Stimulated activated naive CD8-positive, alpha-beta T cell treated with anti-CD3 and anti-CD28 coated beads, Interleukin-15, Interleukin-2, amounts not matched to agents 100 ng/mL and 50 ng/mL, for 24 hours (primary cell): Measurements from ENCODE around the gene CGREF1.

Experiments
- H3K27ac Mint-ChIP-seq: one replicate; pipeline ENCODE4 v1.8.0; 2021; ENCODE audit warnings: mild to moderate bottlenecking, mixed read lengths
- H3K27me3 Mint-ChIP-seq: one replicate; pipeline ENCODE4 v1.8.0; 2021; ENCODE audit warnings: mixed read lengths
- H3K36me3 Mint-ChIP-seq: one replicate; pipeline ENCODE4 v1.8.0; 2021; ENCODE audit warnings: low read depth, mixed read lengths
- H3K4me1 Mint-ChIP-seq: one replicate; pipeline ENCODE4 v1.8.0; 2021; ENCODE audit warnings: low read depth, mixed read lengths
- H3K4me3 Mint-ChIP-seq: one replicate; pipeline ENCODE4 v1.8.0; 2021; ENCODE audit warnings: mild to moderate bottlenecking, mixed read lengths
- H3K9me3 Mint-ChIP-seq: one replicate; pipeline ENCODE4 v1.8.0; 2021; ENCODE audit warnings: mixed read lengths

The CGREF1 gene

GRCh38 chr2:27108221-27108620 lies 10.7 kb downstream of the CGREF1 start:
- no peaks in the 10 kb centered on the region for H3K9me3 Mint-ChIP-seq
- no peaks in the 10 kb centered on the region for H3K36me3 Mint-ChIP-seq
- H3K4me1 Mint-ChIP-seq: no peaks in the 10 kb centered on the region
- H3K27ac Mint-ChIP-seq: no peak overlapping the region
- H3K4me3 Mint-ChIP-seq: no peak overlapping the region
- H3K27me3 Mint-ChIP-seq: peaks cover 3% of the 10 kb centered on the region

GRCh38 chr2:27105981-27106380 lies 12.9 kb downstream of the CGREF1 start:
- no peak overlapping the region for H3K4me3 Mint-ChIP-seq
- H3K4me1 Mint-ChIP-seq: no peaks in the 10 kb centered on the region
- H3K36me3 Mint-ChIP-seq: no peaks in the 10 kb centered on the region
- H3K27ac Mint-ChIP-seq: no peak overlapping the region
- peaks cover 3% of the 10 kb centered on the region for H3K27me3 Mint-ChIP-seq
- H3K9me3 Mint-ChIP-seq: no peaks in the 10 kb centered on the region

GRCh38 chr2:27102329-27102728 lies 16.6 kb downstream of the CGREF1 start:
- Mint-ChIP-seq H3K4me3 (no peak overlapping the region), H3K9me3 (no peaks in the 10 kb centered on the region), H3K4me1 (no peaks in the 10 kb centered on the region), H3K27ac (no peak overlapping the region), H3K27me3 (peaks cover 3% of the 10 kb centered on the region), H3K36me3 (no peaks in the 10 kb centered on the region)

- Mint-ChIP-seq H3K27ac (no peak overlapping the region), H3K9me3 (no peaks in the 10 kb centered on the region), H3K4me1 (peaks cover 10% of the 10 kb centered on the region), H3K27me3 (no peaks in the 10 kb centered on the region), H3K4me3 (no peak overlapping the region), H3K36me3 (no peaks in the 10 kb centered on the region)
Measured at GRCh38 chr2:27100036-27100435, 18.9 kb downstream of the CGREF1 start.

GRCh38 chr2:27099334-27099955 lies 19.5 kb downstream of the CGREF1 start:
- Mint-ChIP-seq H3K27ac (no peak overlapping the region), H3K4me3 (no peak overlapping the region), H3K27me3 (no peaks in the 10 kb centered on the region), H3K36me3 (no peaks in the 10 kb centered on the region), H3K4me1 (peaks cover 10% of the 10 kb centered on the region), H3K9me3 (no peaks in the 10 kb centered on the region)

- no peaks in the 10 kb centered on the region for H3K27me3 Mint-ChIP-seq
- H3K4me3 Mint-ChIP-seq: no peak overlapping the region
- H3K9me3 Mint-ChIP-seq: no peaks in the 10 kb centered on the region
- no peaks in the 10 kb centered on the region for H3K36me3 Mint-ChIP-seq
- peaks cover 10% of the 10 kb centered on the region for H3K4me1 Mint-ChIP-seq
- no peak overlapping the region for H3K27ac Mint-ChIP-seq
Measured at GRCh38 chr2:27097341-27097740, 21.6 kb downstream of the CGREF1 start.

- Mint-ChIP-seq H3K27ac (peak overlapping the region; percentile 0), H3K27me3 (no peaks in the 10 kb centered on the region), H3K4me3 (no peak overlapping the region), H3K9me3 (no peaks in the 10 kb centered on the region), H3K4me1 (peaks cover 10% of the 10 kb centered on the region), H3K36me3 (no peaks in the 10 kb centered on the region)
Measured at GRCh38 chr2:27096748-27097297, 22.1 kb downstream of the CGREF1 start.

- Mint-ChIP-seq H3K9me3 (no peaks in the 10 kb centered on the region), H3K36me3 (no peaks in the 10 kb centered on the region), H3K27ac (no peak overlapping the region), H3K4me1 (peaks cover 10% of the 10 kb centered on the region), H3K4me3 (peak overlapping the region; percentile 37), H3K27me3 (no peaks in the 10 kb centered on the region)
Measured at GRCh38 chr2:27095745-27096651, 22.9 kb downstream of the CGREF1 start.

- H3K9me3 Mint-ChIP-seq: no peaks in the 10 kb centered on the region
- H3K4me1 Mint-ChIP-seq: peaks cover 10% of the 10 kb centered on the region
- no peak overlapping the region for H3K4me3 Mint-ChIP-seq
- H3K27me3 Mint-ChIP-seq: no peaks in the 10 kb centered on the region
- H3K36me3 Mint-ChIP-seq: no peaks in the 10 kb centered on the region
- no peak overlapping the region for H3K27ac Mint-ChIP-seq
Measured at GRCh38 chr2:27095427-27095744, 23.5 kb downstream of the CGREF1 start.

GRCh38 chr2:27094353-27094984 lies 24.5 kb downstream of the CGREF1 start:
- no peak overlapping the region for H3K4me3 Mint-ChIP-seq
- H3K36me3 Mint-ChIP-seq: no peaks in the 10 kb centered on the region
- H3K27me3 Mint-ChIP-seq: no peaks in the 10 kb centered on the region
- peaks cover 10% of the 10 kb centered on the region for H3K4me1 Mint-ChIP-seq
- H3K9me3 Mint-ChIP-seq: no peaks in the 10 kb centered on the region
- H3K27ac Mint-ChIP-seq: no peak overlapping the region

GRCh38 chr2:27093430-27094352 lies 25.2 kb downstream of the CGREF1 start:
- Mint-ChIP-seq H3K9me3 (no peaks in the 10 kb centered on the region), H3K27ac (no peak overlapping the region), H3K36me3 (no peaks in the 10 kb centered on the region), H3K27me3 (no peaks in the 10 kb centered on the region), H3K4me3 (no peak overlapping the region), H3K4me1 (peaks cover 10% of the 10 kb centered on the region)

- no peak overlapping the region for H3K4me3 Mint-ChIP-seq
- no peaks in the 10 kb centered on the region for H3K36me3 Mint-ChIP-seq
- H3K9me3 Mint-ChIP-seq: no peaks in the 10 kb centered on the region
- no peaks in the 10 kb centered on the region for H3K27me3 Mint-ChIP-seq
- no peak overlapping the region for H3K27ac Mint-ChIP-seq
- peaks cover 10% of the 10 kb centered on the region for H3K4me1 Mint-ChIP-seq
Measured at GRCh38 chr2:27092696-27093429, 26.1 kb downstream of the CGREF1 start.

- no peak overlapping the region for H3K4me3 Mint-ChIP-seq
- H3K27me3 Mint-ChIP-seq: no peaks in the 10 kb centered on the region
- H3K4me1 Mint-ChIP-seq: peaks cover 19% of the 10 kb centered on the region
- H3K36me3 Mint-ChIP-seq: no peaks in the 10 kb centered on the region
- no peaks in the 10 kb centered on the region for H3K9me3 Mint-ChIP-seq
- H3K27ac Mint-ChIP-seq: no peak overlapping the region
Measured at GRCh38 chr2:27091746-27092695, 26.9 kb downstream of the CGREF1 start.
